HG03442 (cell line): Measurements from ENCODE around the gene RBMS2.

Source experiments
- ATAC-seq: cut with Tn5 transposase; IDR thresholded peaks from one replicate; pipeline ENCODE4 v1.9.1; 2021; ENCODE audit warnings: mild to moderate bottlenecking, moderate library complexity; ENCODE audit not compliant: unreplicated experiment

The RBMS2 gene

DNA sequence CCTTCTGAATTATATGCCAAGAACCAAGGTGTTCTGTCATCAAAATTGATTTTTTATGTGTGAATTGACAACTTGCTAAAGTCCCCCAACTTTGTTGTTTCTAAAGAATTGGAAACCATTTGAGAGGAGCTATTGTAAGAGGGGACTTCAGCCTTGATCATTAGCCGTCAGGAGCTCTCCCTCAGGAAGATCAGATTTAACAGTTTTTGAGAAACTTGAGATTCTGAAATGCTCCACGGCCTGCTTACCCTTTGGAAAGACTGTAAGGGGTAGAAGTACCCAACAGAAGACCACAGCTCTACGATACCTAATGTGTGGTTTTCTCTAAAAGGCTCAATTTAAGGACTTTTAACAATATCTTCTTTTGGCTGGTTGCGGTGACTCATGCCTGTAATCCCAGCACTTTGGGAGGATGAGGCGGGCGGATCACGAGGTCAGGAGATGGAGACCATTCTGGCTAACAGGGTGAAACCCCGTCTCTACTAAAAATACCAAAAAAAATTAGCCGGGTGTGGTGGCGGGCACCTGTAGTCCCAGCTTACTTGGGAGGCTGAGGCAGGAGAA, 57.4 kb downstream of the RBMS2 start:
- no peak for ATAC-seq

DNA sequence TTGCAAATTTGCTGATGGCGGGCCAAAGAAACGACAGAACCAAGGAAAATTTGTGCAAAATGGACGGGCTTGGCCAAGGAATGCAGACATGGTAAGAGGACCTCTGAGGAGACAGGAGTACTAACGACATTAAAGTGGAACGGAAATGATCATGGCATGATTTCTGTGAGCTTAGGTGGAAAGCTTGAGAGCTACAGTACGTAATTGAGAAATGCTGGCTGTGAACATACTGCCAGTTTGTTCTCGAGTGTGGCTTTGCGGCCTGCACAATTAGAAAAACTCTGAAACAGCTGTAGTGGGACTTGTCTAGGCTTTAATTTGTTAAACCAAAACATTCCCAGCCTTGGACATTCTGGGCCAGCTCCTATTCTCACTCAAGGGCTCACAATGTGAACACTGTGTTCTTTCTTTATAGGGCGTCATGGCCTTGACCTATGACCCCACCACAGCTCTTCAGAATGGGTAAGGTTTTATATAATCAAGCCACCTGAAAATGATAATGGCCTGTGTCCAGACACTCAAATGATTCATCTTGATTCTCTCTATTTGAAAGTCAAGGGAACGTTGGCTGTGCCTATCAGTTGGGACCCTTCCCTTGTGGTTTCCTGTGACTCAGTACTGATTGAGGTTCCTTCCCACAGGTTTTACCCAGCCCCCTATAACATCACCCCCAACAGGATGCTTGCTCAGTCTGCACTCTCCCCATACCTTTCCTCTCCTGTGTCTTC, 60.0 kb downstream of the RBMS2 start:
- ATAC-seq: no peak

DNA sequence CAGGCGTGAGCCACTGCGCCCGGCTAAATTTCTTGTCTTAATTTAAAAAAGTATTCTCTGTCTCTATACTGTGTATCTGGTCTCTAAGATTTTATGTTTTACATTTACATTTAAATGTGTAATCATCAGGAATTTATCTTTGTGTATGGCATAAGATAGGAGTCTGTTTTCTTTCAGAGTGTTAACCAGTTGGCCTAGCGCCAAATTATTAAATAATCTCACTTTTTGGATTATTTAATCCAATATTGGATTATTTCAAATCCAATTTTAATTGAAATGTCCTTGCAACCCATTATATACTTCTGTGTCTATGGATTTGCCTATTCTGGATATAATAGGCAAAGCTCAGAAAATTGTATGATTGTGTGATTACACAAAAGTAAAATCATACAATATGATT, 63.5 kb downstream of the RBMS2 start:
- no peak for ATAC-seq

DNA sequence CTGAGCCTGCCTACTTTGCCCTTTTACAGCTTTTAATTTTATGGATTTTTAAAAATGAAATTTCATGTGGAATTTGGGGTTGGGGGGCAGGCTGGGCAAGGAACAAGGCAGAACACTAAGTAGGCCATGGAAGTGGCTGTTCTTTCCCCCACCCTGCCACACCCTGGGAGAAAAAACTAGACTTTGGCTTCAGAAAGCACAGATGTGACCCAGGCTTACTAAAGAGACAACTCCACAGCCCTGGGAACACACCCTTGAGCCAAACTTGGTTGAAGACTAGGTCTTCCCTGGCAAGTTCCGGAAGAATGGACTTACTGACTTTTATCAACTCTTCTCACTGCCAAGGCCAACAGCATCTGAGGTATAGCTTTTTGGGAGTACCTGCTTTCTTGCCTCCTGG, 68.2 kb downstream of the RBMS2 start:
- ATAC-seq: no peak

DNA sequence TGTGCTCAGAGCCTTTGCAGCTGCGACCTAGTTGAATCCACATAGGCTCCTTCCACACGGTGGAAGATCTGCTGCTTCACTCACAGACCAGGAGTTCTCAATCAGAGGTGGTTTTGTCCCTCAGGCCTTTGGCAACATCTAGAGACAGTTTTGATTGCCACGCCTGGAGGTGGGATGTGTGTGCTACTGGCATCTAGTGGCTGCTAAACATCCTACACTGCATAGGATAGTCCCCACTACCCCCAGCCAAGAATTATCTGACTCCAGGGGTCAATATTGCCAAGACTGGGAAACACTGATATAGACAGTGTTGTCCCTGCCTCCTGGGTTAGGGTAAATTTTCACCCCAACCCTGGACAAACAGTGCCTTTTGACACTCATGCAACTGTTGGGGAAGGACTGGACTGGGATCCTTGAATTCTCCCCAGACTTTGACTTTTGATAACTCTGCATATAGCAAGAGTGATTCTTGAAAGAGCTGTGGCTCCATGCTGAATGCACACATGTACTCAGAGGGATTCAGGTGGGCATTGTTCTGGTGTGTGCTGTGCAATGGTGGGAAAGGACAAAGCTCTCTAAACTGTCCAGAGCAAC, 68.7 kb downstream of the RBMS2 start:
- no peak for ATAC-seq

DNA sequence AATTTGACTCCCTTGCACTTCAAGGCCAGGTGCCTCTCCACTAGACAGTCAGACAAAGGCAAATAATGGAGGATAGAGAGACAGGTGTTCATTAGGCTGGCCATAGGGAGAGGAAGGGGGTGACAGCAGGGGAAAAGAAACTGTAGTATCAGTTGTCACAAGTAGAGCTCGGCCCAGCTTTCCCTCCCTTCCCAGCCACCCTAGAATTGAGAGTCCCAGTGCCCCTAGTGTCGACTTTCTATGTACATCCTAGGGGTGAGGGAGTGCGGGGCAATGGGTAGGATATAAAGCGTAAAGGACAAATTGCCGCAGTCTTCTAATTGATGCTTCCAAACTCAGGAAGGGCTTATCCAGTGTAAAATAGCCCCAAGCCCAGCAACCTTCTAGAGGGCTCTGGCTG, 69.5 kb downstream of the RBMS2 start:
- no peak for ATAC-seq

DNA sequence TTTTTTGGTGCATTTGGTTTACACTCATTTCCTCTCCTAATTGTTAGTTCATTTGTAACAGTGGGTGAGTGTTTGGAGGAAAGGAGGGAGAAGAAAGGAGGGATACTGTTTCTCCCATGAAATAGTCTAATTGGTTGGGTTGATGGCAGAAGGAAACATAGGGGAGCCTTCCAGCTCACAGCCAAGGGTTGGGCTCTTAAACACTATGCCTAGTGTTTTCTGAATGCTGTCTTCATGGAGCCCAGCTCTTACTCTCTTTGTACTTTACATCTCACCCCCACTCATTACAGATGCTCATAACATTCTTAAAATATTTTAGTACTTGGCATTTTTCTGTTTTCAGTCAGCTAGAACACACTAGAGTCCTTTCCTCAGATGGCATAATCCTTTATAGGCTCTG, 70.3 kb downstream of the RBMS2 start:
- ATAC-seq: no peak

DNA sequence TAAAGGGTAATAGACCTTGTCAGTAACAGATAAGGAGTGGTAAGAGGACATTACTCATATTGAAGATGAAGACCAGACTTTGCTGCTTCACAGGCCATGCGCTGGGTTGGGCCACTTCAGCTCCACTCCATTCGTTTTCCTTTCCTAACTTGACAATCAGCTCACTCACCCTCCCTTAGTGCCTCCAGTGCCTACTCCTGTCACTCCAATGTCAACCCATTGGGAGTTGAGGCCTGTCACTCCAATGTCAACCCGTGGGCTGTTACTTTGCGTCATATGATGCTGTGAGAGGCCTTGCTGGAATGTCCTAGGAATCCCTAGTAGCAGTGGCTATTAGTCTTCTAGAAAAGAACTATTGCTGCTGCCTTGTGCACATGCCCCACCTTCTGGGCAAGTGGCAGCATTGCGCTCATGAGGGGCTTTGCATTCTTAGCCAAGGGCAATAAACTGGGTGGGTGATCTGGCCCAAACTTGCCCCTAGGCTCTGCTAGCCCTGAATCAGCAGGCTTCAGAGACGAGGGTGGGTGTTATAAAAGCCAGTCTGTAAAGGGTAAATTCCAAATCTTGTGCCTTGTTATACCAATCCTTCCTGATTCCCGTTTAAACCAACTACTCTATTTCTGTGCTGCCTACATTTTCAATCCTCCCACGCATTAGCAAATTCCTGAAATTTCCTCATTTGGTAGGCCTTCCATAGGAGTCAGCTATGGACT, 72.4 kb downstream of the RBMS2 start:
- ATAC-seq: no peak

DNA sequence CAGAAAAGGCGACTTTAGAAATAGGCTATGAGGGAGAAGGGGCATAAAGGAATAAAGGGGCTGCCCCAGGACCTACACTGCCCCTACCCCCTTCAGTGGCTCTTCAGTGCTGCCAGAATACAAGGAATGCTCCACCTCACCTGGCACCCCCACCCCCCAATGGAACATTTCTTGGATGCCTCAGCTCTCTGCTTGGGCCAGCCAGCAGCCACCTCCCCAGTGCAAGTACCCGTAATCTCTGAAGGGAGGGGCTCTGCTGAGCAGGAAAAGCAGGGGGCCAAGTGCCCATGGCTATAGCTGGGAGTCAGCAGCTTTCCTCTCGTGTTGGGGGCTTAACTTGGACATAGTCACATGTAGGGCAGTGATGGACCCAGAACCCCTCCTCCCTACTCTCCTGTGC, 75.2 kb downstream of the RBMS2 start:
- no peak for ATAC-seq

DNA sequence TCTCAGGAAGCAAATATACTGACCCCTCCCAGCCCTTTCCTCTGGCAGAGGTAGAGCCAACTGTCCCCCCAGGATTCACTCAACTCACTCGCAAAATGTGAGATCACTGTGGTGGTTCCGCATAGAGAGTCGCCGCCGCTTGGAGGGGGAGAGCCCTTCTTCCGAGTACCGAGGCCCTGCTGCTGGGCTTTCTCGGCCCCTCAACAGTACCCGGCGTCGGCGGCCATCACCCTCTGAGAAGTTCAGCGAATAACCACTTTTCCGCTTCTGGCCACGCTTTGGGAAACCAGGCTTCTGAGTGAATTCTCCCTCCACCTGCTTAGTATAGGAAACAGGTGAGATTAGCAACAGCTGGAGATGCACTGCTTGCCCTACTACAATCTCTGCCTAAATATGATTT, 77.4 kb downstream of the RBMS2 start:
- no peak for ATAC-seq

DNA sequence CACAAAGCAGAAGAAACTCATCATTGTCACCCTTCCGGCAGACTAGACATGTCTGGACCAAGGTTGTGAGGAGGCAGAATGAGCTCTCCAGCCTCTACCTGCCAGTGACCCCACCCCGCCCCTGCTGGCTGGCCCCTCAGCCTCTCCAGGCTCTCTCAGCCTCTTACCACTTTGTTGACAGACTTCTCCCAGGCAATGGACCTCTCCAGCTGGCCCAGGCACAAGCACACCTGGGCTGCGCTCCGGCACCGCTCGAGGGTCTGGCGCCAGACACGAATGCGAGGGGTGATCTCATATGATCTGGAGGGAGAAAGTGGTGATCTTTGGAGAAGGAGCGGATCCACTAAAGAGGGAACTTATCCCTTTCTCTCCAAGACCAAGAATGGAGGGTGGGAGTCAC, 78.2 kb downstream of the RBMS2 start:
- no peak for ATAC-seq

DNA sequence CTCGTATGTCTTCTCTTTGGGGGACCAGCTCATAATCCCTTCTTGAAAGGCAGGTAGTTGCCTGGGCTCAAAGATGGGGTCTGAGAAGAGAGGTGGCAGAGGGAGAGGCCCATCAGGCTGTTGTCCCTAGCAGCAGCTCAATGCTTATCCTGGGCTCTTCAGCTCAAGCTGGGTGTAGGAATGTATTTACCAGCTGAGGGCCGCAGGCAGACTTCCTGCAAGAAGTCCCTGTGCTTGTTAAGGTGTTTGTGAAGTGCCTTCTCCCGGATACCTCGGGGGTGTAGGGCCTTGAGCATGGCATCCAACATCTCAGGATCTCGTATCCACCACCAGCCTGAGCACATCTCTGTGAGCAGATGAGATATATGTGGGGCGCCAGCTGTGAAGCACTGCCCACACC, 79.1 kb downstream of the RBMS2 start:
- no peak for ATAC-seq

DNA sequence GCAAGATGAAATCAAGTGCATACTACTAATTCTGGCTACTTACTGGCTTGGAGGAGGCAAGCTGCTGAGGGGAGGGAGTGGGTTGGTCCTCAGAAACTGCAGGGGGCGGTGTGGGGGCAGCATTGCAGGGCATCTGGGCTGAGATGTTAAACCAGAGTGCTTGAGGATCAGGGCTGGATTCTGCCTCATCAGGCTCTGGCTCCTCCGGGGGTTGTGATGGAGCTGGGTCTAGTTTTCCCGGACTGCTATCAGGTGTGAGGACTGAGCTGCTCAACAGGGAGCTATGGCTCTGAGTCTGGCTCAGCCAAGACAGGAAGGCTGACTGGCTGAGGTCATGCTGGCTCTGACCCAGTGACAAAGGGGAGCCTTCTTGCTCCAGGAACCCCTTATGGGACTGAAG, 79.9 kb downstream of the RBMS2 start:
- no peak for ATAC-seq

DNA sequence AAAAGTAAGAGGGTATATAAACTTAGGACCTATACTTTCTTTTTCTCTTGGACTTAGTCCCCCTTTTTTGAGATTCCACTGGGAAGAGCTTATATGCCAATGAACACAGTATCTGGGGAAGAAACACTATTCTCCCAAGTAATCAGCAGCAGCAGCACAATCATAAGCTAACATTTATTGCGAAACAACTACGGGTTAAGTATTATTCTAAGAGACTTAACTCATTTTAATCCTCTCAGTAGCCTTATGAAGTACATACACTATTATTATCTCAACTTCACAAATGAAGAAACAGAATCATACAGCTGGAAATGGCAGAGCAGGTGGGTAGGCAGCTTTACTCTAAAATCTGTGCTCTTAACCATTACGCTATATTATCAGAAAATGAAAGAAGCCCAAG, 80.6 kb downstream of the RBMS2 start:
- ATAC-seq: no peak

DNA sequence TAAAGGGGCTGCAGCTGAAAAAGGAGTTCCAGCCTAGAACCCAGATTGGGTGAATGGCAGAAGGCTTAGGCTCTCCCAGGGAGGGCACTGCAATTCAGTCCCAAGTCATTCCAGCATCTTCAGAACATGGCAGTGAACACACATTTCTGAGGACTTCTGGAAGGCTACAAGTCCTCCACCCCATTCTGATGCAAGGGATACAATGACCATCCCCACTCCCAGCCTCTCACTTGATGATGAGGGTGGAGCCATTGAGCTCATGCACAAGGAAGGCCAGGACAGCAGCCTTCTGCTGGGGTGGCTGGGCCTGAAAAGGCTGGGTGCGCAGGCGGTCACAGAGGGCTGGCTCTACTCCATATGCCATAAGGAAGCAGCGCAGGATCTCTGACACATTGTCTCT, 82.7 kb downstream of the RBMS2 start:
- no peak for ATAC-seq

DNA sequence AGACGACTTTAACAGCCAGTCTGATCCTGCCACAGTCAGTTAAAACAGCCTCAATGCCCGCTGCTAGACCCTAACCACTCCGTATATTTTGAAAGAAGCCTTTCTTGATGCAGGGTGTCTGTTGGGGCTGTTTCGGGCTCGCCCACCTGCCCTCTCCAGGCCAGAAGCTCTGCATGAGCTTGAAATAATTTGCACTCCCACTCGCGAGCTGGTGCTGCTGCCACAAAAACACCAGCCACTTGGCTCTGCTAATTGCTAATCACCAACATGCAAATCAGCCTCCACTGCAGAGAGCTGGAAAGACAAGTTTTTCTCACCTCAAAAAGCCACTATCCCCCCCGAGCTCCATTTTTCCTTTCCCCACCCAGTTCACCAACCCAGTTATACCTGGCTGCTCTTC, 93.0 kb downstream of the RBMS2 start:
- no peak for ATAC-seq

DNA sequence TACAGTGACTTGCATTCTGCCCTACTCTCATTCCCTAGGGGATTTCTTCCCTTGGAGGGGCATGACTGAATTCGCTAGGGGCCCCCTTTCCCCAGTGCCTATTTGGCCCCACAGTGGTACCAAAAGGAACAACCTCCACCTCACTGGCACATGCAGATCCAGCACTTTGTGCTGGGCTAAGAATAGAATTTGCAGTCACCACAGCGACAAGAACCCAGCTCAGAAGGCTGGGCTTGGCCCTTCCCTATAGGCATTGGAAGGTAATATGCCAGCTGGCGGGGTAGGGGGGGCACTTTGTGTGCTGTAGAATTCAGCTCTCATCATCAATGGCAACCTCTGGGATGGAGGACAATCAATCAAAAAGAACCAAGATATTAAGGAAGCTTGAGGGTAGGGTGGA, 94.6 kb downstream of the RBMS2 start:
- ATAC-seq: no peak

DNA sequence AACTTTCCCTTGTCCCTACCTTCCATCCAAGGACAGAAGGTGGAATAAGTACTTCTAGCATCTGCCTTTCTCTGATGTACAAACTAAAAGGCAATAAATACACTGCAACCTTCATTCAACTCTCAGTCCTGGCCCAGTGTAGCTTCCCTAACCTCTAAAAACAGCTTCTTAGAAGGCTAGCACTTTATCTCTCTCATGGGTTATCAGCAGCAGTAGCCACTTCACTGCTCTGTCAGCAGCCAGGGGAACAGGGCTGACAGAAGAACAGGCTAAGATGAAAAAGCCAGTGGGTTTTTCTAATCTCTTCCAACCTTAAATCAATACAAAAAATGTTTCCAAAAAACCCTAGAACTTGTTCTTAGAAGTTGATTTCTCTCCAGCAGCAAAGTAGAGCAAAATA, 95.3 kb downstream of the RBMS2 start:
- no peak for ATAC-seq

DNA sequence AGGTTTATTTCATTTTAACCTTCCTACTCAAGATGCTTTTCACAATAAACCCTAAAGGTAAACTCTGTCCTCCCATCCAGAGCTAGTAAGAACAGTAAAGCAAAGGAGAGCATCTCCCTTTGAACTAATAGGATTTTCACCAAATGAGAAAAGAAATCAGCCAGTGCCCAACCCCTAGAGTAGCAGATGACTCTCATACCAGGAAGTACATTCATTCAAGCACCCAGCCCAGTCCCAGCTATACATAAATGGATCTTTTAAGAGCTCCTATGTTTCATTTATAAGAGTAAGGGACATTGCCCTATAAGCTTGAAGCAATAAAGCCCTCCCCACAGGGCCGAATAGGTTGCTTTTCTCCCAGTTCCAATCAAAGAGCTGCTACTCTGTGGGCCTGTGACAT, 100.9 kb downstream of the RBMS2 start:
- no peak for ATAC-seq

DNA sequence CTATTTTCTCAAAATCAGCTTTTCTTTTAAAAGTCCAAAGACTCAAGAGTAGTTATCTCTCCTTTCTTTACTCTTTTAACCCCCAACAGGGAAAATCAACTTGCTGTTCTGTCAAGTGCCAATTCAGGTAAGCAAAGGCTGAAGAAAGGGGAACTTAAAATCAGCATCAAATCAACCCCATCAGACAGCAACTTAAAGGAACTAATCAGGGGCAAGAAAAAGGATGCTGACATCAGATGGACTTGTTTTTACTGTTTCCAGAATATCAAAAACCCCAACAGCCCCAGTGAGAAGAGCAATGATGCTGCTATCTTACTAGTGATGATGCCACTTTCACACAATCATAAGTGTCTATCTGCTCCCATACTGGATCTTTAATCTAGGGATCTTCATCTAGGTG, 105.1 kb downstream of the RBMS2 start:
- no peak for ATAC-seq

DNA sequence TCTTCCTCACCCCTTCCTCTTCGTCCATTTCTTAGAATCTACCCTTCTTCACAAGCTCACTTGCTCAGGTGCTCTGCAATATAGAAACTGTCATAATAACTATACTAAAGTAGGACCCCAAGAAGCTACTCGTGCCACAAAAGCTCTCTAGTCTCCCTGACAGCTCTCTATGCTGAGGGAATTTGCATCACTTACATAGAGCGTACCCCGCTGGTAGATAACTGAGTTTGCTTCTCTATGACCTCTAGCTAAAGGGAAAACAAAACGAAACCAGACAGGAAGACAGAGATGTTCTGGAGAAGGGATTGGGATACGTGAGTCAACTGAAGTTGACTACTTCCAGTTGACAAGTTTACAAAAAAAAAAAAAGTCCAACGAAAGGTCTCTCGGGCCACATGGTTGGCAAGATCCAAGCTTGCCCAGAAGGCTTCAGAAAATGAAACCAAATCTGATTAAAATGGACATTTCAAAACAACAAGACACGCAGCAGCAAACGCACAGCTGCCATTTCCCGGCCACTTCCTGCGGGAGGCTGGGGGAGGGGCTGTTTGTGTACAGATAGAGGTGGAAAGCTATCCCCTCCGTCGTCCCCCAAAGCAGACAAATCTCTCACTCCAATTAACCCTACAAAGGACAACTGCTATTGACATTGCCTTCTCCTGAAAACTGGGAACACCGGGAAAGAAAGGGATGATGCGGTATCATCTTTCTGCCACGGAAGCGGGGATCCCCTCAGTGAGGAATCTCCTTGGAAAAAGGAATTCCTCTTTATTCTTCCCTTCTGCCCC, 107.2 kb downstream of the RBMS2 start:
- no peak for ATAC-seq
